Activated naive CD8-positive, alpha-beta T cell (primary cell): ENCODE data around the gene EPDR1.

Source experiments
- H3K27ac Mint-ChIP-seq: one replicate; pipeline ENCODE4 v1.8.0; 2021; ENCODE audit warnings: mixed read lengths
- H3K27me3 Mint-ChIP-seq: one replicate; pipeline ENCODE4 v1.8.0; 2021; ENCODE audit warnings: mixed read lengths
- H3K36me3 Mint-ChIP-seq: one replicate; pipeline ENCODE4 v1.8.0; 2021; ENCODE audit warnings: mixed read lengths
- H3K4me1 Mint-ChIP-seq: one replicate; pipeline ENCODE4 v1.8.0; 2021; ENCODE audit warnings: low read depth, mixed read lengths
- H3K4me3 Mint-ChIP-seq: one replicate; pipeline ENCODE4 v1.8.0; 2021; ENCODE audit warnings: mild to moderate bottlenecking, mixed read lengths
- H3K9me3 Mint-ChIP-seq: one replicate; pipeline ENCODE4 v1.8.0; 2021; ENCODE audit warnings: low read depth, mixed read lengths

Gene EPDR1

DNA sequence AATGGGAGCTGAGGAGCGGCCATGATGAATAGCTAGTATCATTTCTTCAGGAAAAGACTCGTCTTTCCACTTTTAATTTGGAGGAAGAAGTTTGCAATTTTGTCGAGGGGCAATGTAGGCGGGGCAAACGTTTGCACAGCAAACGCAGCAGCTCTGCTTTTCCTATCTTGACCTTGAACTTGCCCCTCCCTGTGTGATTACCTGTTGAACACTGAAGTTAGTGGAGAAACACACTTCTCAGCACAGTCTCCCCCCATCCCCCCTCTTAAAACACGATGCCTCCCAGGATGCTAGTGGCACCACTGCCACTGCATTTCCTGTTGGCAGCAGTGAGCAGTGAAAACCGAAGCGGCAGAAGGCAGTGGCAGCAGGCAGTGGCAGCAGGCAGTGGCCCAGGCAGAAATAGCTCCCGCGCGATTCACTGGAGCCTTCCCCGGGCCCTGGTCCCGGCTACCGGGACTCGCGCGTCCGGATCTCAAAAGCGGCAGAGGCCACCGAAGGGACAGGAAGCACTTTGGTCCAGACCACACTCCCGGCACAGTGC is at the start of gene EPDR1:
EPDR1 (plus strand) TSS at position 336 of the 544 bp plus-strand sequence. CDS start 300 bp downstream, outside the sequence.
- H3K36me3 Mint-ChIP-seq = peaks cover 3% of the 10 kb centered on the region
- H3K9me3 Mint-ChIP-seq = no peaks in the 10 kb centered on the region
- peak within 1 kb of the TSS; percentile 85 for H3K4me3 Mint-ChIP-seq
- peaks cover 40% of the 10 kb centered on the region for H3K27me3 Mint-ChIP-seq
- no peak within 1 kb of the TSS for H3K27ac Mint-ChIP-seq
- H3K4me1 Mint-ChIP-seq = peaks cover 28% of the 10 kb centered on the region

DNA sequence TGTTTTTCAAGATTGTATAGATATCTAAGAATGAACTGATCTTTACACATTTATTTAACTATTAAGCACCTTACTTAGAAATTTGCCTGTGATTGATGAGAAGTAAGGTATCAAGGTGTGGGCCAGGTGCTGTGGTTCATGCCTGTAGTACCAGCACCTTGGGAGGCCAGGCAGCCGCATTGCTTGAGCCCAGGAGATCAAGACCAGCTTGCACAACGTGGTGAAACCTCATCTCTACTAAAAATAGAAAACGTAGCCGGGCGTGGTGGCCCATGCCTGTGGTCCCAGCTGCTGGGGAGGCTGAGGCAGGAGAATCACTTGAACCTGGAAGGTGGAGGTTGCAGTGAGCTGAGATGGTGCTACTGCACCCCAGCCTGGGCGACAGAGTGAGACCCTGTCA is 38.4 kb upstream of the EPDR1 start:
- Mint-ChIP-seq H3K9me3 (peaks cover 3% of the 10 kb centered on the region), H3K4me1 (no peaks in the 10 kb centered on the region), H3K27me3 (peaks cover 5% of the 10 kb centered on the region), H3K27ac (no peak overlapping the region), H3K4me3 (no peak overlapping the region), H3K36me3 (no peaks in the 10 kb centered on the region)

DNA sequence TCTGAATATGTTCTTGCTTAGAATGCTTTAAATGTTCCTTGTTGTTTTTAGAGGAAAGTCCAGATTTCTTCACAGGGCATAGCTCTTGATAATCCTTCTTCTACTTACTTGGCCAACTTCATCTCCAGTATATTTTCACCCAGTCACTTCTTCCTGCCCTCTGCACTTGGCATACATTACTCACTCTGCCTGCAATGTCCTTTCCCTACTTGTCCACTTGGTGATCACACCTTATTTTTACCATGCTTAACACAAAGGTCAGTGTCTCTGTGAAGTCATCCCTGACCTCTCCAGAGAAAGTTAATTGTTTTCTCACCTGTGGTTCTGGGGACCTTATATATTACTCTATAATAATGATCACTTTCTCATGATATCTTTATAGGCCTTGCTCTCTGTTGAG is 27.1 kb upstream of the EPDR1 start:
- H3K4me1 Mint-ChIP-seq = no peaks in the 10 kb centered on the region
- H3K27ac Mint-ChIP-seq = no peak overlapping the region
- no peak overlapping the region for H3K4me3 Mint-ChIP-seq
- H3K9me3 Mint-ChIP-seq = no peaks in the 10 kb centered on the region
- H3K27me3 Mint-ChIP-seq = peaks cover 11% of the 10 kb centered on the region
- H3K36me3 Mint-ChIP-seq = no peaks in the 10 kb centered on the region

DNA sequence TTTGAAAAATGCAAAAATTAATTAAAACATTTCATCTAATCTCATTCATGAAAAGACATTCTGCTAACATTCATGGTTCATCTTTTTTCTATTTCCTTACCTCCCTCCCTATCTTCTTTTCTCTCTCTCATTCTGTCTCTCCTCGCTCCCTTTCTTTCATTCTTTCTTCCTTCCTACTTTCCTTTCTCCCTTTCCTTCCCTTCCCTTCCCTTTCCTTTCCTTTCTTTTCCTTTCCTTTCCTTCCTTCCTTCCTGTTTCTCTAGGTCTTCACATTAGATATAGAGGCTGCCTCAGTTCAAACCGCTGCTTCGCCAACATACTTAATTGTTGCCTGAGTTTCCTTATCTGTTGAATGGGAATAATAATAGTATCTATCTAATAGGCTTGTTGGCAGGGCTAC is 25.8 kb upstream of the EPDR1 start:
- no peaks in the 10 kb centered on the region for H3K9me3 Mint-ChIP-seq
- H3K36me3 Mint-ChIP-seq = no peaks in the 10 kb centered on the region
- H3K4me1 Mint-ChIP-seq = no peaks in the 10 kb centered on the region
- no peak overlapping the region for H3K4me3 Mint-ChIP-seq
- no peak overlapping the region for H3K27ac Mint-ChIP-seq
- H3K27me3 Mint-ChIP-seq = peaks cover 11% of the 10 kb centered on the region

DNA sequence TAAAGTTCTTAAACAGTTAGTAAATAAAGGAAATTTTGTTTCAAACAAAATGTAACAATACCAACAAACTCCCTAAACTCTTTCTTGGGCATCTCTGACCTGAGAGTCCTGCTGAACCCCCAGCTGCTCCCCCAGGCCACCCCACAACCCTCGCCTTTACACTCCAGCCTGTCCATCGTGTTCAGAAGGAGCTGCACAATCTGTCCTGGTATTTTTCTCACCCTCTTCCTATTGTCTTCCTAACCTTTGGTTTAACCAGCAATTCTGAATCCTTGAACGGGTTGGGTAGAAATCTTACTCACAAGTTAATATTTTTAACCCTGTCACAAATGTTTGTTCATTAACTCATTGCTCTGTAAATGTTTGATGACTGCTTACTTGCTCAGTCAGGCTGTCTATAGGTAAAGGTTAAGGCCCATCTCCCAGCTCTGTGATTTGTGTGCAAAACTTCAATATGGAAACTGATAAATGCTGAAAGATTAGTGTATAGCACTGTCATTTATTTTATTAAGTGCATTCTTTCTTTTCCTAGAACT is 20.7 kb upstream of the EPDR1 start:
- Mint-ChIP-seq H3K4me3 (no peak overlapping the region), H3K9me3 (no peaks in the 10 kb centered on the region), H3K4me1 (no peaks in the 10 kb centered on the region), H3K36me3 (no peaks in the 10 kb centered on the region), H3K27ac (no peak overlapping the region), H3K27me3 (peaks cover 6% of the 10 kb centered on the region)

DNA sequence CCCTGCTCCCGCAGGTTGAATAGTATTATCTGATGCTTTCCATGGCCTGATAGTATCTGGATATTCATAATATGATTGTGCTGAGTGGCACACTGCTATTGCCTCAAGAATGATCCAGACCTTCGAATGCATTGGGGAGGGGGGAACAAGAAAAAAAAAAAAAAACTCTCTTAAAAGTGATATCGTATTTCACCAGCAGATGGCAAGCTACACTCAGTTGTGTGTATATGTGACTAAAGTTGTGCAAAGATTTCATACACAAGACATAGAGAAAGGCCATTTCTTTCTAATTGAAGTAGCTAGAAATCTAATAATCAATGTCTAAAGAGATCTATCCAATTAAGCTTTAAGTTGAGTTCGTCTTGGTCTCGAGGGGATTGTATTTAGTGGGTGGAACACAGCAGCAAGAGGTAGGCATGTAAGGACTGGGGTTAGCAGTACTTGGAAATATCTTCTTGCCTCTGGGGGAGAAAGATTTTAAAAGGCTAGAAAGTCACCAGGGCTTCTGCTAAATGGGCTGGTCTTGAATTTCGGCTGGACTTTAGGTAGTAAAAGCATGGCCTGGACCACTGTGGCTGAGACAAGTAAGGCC is 19.1 kb upstream of the EPDR1 start:
- no peak overlapping the region for H3K27ac Mint-ChIP-seq
- H3K4me1 Mint-ChIP-seq = no peaks in the 10 kb centered on the region
- no peaks in the 10 kb centered on the region for H3K36me3 Mint-ChIP-seq
- H3K27me3 Mint-ChIP-seq = peaks cover 5% of the 10 kb centered on the region
- H3K4me3 Mint-ChIP-seq = no peak overlapping the region
- no peaks in the 10 kb centered on the region for H3K9me3 Mint-ChIP-seq

DNA sequence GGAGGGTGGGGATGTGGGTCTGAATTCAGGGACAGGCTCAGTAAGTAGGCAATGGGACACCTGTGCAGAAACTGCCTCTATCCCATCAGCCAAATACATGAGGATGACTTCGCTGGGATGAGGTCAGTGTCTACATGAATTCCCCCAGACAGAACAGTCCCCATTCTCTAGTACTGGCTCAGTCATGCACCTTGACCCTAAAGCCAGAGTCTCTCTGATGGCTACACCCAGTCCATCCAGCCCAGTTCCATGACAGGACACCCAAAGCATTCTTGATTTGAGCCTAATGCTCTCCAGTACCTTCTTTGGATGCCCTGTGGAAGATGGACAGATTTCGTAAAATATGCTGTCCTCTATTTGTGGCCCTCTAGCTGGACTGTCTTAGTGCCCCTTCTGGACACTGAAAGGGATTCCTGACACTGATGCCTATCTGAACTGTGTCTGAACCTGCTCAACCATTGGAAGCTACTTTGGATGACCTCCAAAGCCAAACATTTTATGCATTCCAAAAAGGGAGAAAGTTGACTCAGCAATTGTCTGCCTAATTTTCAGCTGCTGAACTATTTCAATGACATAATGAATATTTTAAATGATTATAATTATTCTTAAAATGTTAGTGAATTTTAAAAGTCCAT is 18.4 kb upstream of the EPDR1 start:
- H3K4me3 Mint-ChIP-seq = no peak overlapping the region
- no peaks in the 10 kb centered on the region for H3K36me3 Mint-ChIP-seq
- no peaks in the 10 kb centered on the region for H3K9me3 Mint-ChIP-seq
- peaks cover 5% of the 10 kb centered on the region for H3K27me3 Mint-ChIP-seq
- H3K27ac Mint-ChIP-seq = no peak overlapping the region
- H3K4me1 Mint-ChIP-seq = no peaks in the 10 kb centered on the region

DNA sequence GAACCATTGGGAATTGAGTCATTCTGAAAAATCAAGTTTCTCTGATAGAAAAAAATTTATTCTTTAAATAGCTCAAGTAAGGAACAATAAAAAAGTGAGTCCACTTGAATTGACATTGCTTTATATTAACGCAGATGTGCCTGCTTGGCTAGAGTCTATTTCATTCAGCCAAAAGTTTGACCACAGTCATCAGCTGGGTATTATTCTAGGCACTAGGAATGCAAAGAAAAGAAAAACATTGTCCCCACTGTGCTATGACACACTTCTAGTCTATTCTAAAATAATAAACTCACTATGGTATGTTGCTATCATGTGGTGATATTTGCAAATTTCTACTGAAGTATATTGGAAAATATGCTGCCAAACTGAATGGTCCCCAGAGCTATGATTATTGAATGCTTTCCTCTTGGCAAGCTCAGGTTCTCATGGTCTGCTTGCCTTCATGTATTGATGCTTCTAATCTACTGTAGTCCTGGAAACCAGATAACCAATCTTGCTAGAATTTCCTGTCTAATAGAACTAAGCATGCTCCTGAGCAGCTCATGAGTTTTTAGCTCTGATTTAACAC is 12.1 kb upstream of the EPDR1 start:
- H3K27me3 Mint-ChIP-seq = peaks cover 7% of the 10 kb centered on the region
- no peak overlapping the region for H3K27ac Mint-ChIP-seq
- H3K4me1 Mint-ChIP-seq = no peaks in the 10 kb centered on the region
- no peaks in the 10 kb centered on the region for H3K9me3 Mint-ChIP-seq
- no peaks in the 10 kb centered on the region for H3K36me3 Mint-ChIP-seq
- H3K4me3 Mint-ChIP-seq = no peak overlapping the region

DNA sequence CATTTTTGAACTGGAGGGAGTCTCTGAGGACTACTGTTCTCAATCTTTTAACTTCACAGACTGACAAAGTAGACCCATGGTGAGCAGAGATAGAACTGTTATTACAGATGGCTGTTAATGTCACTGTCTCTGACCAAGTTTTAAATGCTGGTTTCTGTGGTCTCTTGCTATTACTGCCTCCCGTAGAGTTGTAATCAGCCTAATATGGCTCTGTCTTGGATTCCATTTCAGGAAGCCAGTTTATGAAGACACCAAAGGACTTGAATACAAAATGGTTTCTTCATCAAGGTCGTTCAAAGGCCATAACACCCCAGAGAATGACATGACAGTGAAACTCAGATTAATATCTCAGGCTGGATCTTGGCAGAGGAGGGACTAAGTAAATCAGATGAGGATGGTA is 7.7 kb upstream of the EPDR1 start:
- no peaks in the 10 kb centered on the region for H3K9me3 Mint-ChIP-seq

DNA sequence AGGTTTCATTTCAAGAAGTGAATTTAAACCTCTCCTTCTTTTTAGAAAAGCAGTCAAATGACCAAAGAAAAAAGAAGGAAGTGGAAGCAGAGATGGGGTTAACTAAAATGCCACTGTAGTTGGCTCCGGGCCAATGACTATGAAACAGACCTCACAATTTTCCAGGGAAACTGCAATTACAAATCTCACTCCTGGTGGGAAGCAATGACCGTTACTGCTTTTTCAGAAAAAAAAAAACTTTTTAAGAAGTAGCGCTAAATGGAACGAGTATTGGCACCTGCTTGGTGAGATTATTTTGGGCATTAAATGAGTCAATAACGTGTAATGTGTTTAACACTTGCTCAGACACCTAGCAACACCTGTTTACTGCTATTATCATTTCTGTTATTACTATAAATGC is 5.0 kb upstream of the EPDR1 start:
- no peak overlapping the region for H3K4me3 Mint-ChIP-seq
- no peaks in the 10 kb centered on the region for H3K36me3 Mint-ChIP-seq
- H3K27ac Mint-ChIP-seq = no peak overlapping the region
- peaks cover 35% of the 10 kb centered on the region for H3K27me3 Mint-ChIP-seq
- no peaks in the 10 kb centered on the region for H3K9me3 Mint-ChIP-seq
- peaks cover 18% of the 10 kb centered on the region for H3K4me1 Mint-ChIP-seq

More for the DNA sequence above, 7.7 kb upstream of the EPDR1 start:
- Mint-ChIP-seq H3K36me3 (no peaks in the 10 kb centered on the region), H3K4me1 (peaks cover 13% of the 10 kb centered on the region), H3K4me3 (no peak overlapping the region), H3K27ac (no peak overlapping the region), H3K27me3 (peaks cover 24% of the 10 kb centered on the region)

DNA sequence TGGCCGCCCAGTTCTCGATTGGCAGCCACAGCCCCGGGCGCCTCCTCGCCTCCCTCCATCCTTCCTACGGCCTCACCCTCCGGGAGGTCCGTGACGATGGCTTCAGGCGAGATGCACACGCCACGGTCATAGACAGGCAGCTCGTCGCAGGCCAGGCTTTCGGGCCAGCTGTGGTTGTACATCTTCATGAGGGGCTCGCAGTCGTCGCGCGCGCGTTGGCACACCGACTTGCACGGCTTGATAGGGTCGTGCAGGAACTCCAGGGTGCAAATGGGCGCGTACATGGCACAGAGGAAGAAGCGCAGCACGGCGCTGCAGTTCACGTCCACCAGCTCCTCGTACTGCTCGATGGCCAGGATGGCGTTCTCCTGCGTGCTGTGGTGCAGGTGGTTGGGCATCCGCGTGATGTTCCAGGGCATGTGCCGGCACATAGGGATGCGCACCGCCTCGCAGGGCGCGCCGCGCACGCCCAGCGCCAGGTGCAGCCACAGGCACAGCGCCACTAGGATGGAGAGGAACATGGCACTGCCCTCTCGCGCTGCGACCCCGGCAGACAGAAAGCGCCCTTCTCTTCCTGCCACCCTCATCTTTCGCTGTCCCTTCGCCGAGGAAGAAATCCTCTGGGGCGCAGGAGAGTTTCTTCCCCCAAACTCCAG is 4.3 kb upstream of the EPDR1 start:
- Mint-ChIP-seq H3K27me3 (peaks cover 35% of the 10 kb centered on the region), H3K27ac (no peak overlapping the region), H3K4me3 (peak overlapping the region; percentile 47), H3K4me1 (peaks cover 20% of the 10 kb centered on the region), H3K36me3 (no peaks in the 10 kb centered on the region), H3K9me3 (no peaks in the 10 kb centered on the region)

DNA sequence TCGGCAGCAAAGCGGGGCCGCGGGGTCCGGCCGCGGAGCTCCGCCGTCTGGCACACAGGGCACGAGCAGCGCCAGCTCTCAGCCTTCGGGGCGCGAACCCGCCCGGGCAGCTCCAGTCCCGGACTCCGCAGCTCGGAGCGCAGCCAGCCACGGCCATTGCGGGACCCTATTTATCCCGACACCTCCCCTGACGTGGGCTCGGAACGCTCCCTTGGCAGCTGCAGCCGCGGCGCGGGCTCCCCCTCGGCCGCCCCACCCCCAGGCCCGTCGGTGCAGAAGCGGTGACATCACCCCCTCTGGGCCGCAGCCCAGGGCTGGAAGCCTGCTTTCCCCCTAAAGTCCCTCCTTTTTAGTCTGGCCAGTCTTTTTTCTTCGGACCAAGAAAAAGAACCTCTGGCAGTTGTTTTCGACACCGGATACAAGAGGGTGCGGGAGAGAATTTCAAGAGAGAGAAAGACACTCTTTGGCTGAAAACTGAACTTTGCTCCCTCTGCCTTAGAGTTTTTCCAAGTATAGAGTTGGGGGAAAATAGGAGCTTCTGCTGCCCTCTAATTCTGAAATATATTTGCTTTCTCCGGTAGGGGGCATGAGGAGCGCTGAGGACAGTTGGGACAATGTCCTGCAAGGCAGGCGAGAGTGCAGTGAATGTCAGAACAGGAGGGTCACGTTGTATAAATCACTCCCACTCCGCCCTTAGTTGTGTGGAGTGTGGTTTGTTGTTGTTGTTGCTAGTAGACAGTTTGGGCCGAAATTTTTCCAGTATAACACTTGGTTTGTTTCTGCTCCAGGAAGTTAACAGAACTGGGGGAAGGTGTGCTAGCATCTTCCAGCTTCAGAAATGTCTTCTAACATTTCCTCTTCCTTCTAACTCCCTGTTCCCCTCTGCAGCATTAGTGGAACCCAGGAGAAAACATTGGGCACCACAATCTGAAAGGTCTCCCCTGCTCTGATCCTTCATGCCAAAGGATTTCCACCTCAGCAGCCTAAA is 3.5 kb upstream of the EPDR1 start, which contains the start of gene SFRP4:
SFRP4 (minus strand) TSS at position 145 of the 988 bp plus-strand sequence. CDS start 280 bp downstream, outside the sequence.
- Mint-ChIP-seq H3K27me3 (peaks cover 36% of the 10 kb centered on the region), H3K4me1 (peaks cover 26% of the 10 kb centered on the region), H3K36me3 (no peaks in the 10 kb centered on the region), H3K4me3 (peak within 1 kb of the TSS; percentile 47), H3K9me3 (no peaks in the 10 kb centered on the region), H3K27ac (no peak within 1 kb of the TSS)

DNA sequence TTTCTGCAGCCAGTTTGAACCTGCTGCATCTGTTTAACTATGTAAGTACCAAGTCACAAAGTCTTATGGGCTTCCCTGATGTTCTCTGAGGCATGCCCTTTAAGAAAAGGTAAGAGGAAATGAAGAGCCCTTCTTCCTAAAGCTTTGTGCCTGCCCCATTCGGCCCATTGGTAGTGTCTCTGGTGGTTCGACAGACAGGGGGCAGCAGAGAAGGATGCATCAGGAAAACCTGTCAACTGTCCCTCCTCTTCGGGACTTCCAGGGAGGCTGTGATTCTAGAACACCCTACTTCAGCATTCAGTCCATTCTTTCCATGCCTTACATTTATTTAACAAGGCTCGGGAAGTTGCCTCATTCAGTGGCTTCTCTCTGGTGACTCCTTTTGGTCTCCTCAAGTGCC is 1.9 kb upstream of the EPDR1 start:
- Mint-ChIP-seq H3K36me3 (no peaks in the 10 kb centered on the region), H3K4me3 (no peak overlapping the region), H3K27me3 (peaks cover 39% of the 10 kb centered on the region), H3K4me1 (peaks cover 28% of the 10 kb centered on the region), H3K9me3 (no peaks in the 10 kb centered on the region), H3K27ac (no peak overlapping the region)
